IMR-90 (cell line): Measurements from ENCODE around the gene PTGDR2. TPM values are rescaled to one million over a fixed set of nuclear protein-coding genes. Genes with fewer than 3 reads are reported as not detected.

Experiments used
- ATAC-seq: fragments of 200-7000 bp; cut with Tn5 transposase; 2 replicates; pipeline ENCODE4 v1.9.1; 2020; ENCODE audit warnings: low read depth, mild to moderate bottlenecking, moderate library complexity
- BruUV-seq: library from RNA; stranded (reverse); fragments of 400-500 nt; replicated peaks from 2 replicates; lab custom pipeline; 2021; lab: Mats Ljungman, UMichigan
- CTCF ChIA-PET: fragments of 300-600 bp; formaldehyde crosslinking; extraction: SDS; loops from one replicate; lab custom pipeline; 2021; ENCODE audit warnings: antibody characterized with exemption; lab: Yijun Ruan, JAX
- POLR2A ChIA-PET: fragments of 300-600 bp; sonication (Branson Sonifier 250); formaldehyde crosslinking; loops from one replicate; lab custom pipeline; 2022; ENCODE audit warnings: antibody characterized with exemption; ENCODE audit not compliant: unreplicated experiment; lab: Charles Lee
- DNase-seq: peaks from one replicate; pipeline ENCODE4 v3.0.0; 2013
- H2AFZ ChIP-seq: replicated peaks from 2 replicates; pipeline ENCODE3; 2013; ENCODE audit warnings: low read length, mild to moderate bottlenecking; ENCODE audit not compliant: poor library complexity
- H2AK5ac ChIP-seq: 2 replicates; pipeline ENCODE4 v1.6.1; 2013; ENCODE audit warnings: low read depth, low read length, inconsistent platforms
- H2AK9ac ChIP-seq: replicated peaks from 2 replicates; pipeline ENCODE3; 2013; ENCODE audit warnings: mild to moderate bottlenecking, low read depth, low read length, moderate library complexity; ENCODE audit not compliant: poor library complexity
- H2BK120ac ChIP-seq: 2 replicates; pipeline ENCODE4 v1.6.1; 2013; ENCODE audit warnings: low read depth, low read length, inconsistent platforms
- H2BK15ac ChIP-seq: 3 replicates; pipeline ENCODE4 v1.6.1; 2013; ENCODE audit warnings: low read depth, low read length, inconsistent platforms
- H2BK20ac ChIP-seq: 2 replicates; pipeline ENCODE4 v1.6.1; 2013; ENCODE audit warnings: low read depth, mild to moderate bottlenecking, inconsistent platforms, low read length, moderate library complexity
- H2BK5ac ChIP-seq: 2 replicates; pipeline ENCODE4 v1.6.1; 2013; ENCODE audit warnings: mild to moderate bottlenecking, low read depth, low read length, inconsistent platforms; ENCODE audit not compliant: poor library complexity, severe bottlenecking
- H3K14ac ChIP-seq: replicated peaks from 2 replicates; pipeline ENCODE4 v1.6.1; 2013; ENCODE audit warnings: low read depth, low read length, inconsistent platforms
- H3K18ac ChIP-seq: 2 replicates; pipeline ENCODE4 v1.6.1; 2013; ENCODE audit warnings: low read depth, low read length, control low read depth
- H3K23ac ChIP-seq: 2 replicates; pipeline ENCODE4 v1.6.1; 2013; ENCODE audit warnings: low read depth, low read length, inconsistent platforms
- H3K27ac ChIP-seq: 2 replicates; pipeline ENCODE4 v1.5.1; 2013; ENCODE audit warnings: mild to moderate bottlenecking, control low read depth, low read length; ENCODE audit not compliant: insufficient read depth
- H3K27me3 ChIP-seq: 2 replicates; pipeline ENCODE4 v1.6.1; 2013; ENCODE audit warnings: low read length; ENCODE audit not compliant: control insufficient read depth, insufficient read depth
- H3K36me3 ChIP-seq: 2 replicates; pipeline ENCODE4 v1.6.1; 2013; ENCODE audit warnings: low read length, mixed read lengths; ENCODE audit not compliant: control insufficient read depth, insufficient read depth
- H3K4ac ChIP-seq: 2 replicates; pipeline ENCODE4 v1.6.1; 2013; ENCODE audit warnings: low read depth, low read length, inconsistent platforms
- H3K4me1 ChIP-seq: 2 replicates; pipeline ENCODE4 v1.6.1; 2013; ENCODE audit warnings: low read length, mixed read lengths; ENCODE audit not compliant: control insufficient read depth, insufficient read depth
- H3K4me2 ChIP-seq: 2 replicates; pipeline ENCODE4 v1.6.1; 2013; ENCODE audit warnings: low read depth, mild to moderate bottlenecking, control low read depth, low read length, moderate library complexity
- H3K4me3 ChIP-seq: 2 replicates; pipeline ENCODE4 v1.5.1; 2013; ENCODE audit warnings: low read depth, mild to moderate bottlenecking, control low read depth, low read length, moderate library complexity; ENCODE audit not compliant: insufficient read depth
- H3K56ac ChIP-seq: 2 replicates; pipeline ENCODE4 v1.6.1; 2013; ENCODE audit warnings: low read length, inconsistent platforms; ENCODE audit not compliant: insufficient read depth; ENCODE audit errors: extremely low read depth
- H3K79me1 ChIP-seq, 2 experiments: 2 replicates each; pipeline ENCODE4 v1.6.1; 2013; ENCODE audit warnings: low read length in 2 of 2, inconsistent platforms in 1 of 2, low read depth in 1 of 2
- H3K9ac ChIP-seq: 2 replicates; pipeline ENCODE4 v1.6.1; 2013; ENCODE audit warnings: low read depth, low read length, control low read depth
- H3K9me1 ChIP-seq: 2 replicates; pipeline ENCODE4 v1.6.1; 2013; ENCODE audit warnings: low read length, inconsistent platforms; ENCODE audit not compliant: insufficient read depth
- H3K9me3 ChIP-seq: 2 replicates; pipeline ENCODE4 v1.6.1; 2013; ENCODE audit warnings: low read length; ENCODE audit not compliant: control insufficient read depth, insufficient read depth
- H4K20me1 ChIP-seq: 2 replicates; pipeline ENCODE4 v1.6.1; 2013; ENCODE audit warnings: low read length, inconsistent platforms; ENCODE audit not compliant: insufficient read depth
- H4K5ac ChIP-seq: 2 replicates; pipeline ENCODE4 v1.6.1; 2013; ENCODE audit warnings: mild to moderate bottlenecking, low read depth, low read length, control low read depth
- H4K8ac ChIP-seq, 2 experiments: 2 replicates each; pipeline ENCODE4 v1.6.1; 2013; ENCODE audit warnings: low read depth in 2 of 2, low read length in 2 of 2, control low read depth in 1 of 2, inconsistent platforms in 1 of 2
- H4K91ac ChIP-seq: 2 replicates; pipeline ENCODE4 v1.6.1; 2013; ENCODE audit warnings: low read depth, low read length, inconsistent platforms; ENCODE audit not compliant: insufficient read depth
- BHLHE40 ChIP-seq: fragments of 150-350 bp; IDR thresholded peaks from 2 replicates; pipeline ENCODE4 v1.6.1; 2016; ENCODE audit warnings: mild to moderate bottlenecking, low read depth, low read length
- CEBPB ChIP-seq: IDR thresholded peaks from 2 replicates; pipeline ENCODE4 v1.6.1; 2012; ENCODE audit warnings: low read depth, low read length, improper control_type of control experiment
- MAFK ChIP-seq: IDR thresholded peaks from 2 replicates; pipeline ENCODE4 v1.6.1; 2012; ENCODE audit warnings: low read depth, low read length, improper control_type of control experiment
- MAZ ChIP-seq: IDR thresholded peaks from 2 replicates; pipeline ENCODE4 v1.6.1; 2012; ENCODE audit warnings: low read depth, mild to moderate bottlenecking, low read length, improper control_type of control experiment, moderate library complexity, borderline replicate concordance
- MXI1 ChIP-seq: IDR thresholded peaks from 2 replicates; pipeline ENCODE4 v1.6.1; 2012; ENCODE audit warnings: low read depth, mild to moderate bottlenecking, low read length, moderate library complexity, borderline replicate concordance
- NFE2L2 ChIP-seq: fragments of 150-350 bp; IDR thresholded peaks from 2 replicates; pipeline ENCODE4 v1.6.1; 2016; ENCODE audit warnings: low read depth, mild to moderate bottlenecking, low read length
- RAD21 ChIP-seq: IDR thresholded peaks from 2 replicates; pipeline ENCODE4 v1.6.1; 2012; ENCODE audit warnings: low read length, improper control_type of control experiment
- RCOR1 ChIP-seq: IDR thresholded peaks from 2 replicates; pipeline ENCODE4 v1.6.1; 2012; ENCODE audit warnings: mild to moderate bottlenecking, low read length, improper control_type of control experiment; ENCODE audit not compliant: insufficient replicate concordance
- RFX5 ChIP-seq: IDR thresholded peaks from 2 replicates; pipeline ENCODE4 v1.8.0; 2012; ENCODE audit warnings: low read depth, mild to moderate bottlenecking, low read length, moderate library complexity
- SMC3 ChIP-seq: fragments of 150-350 bp; IDR thresholded peaks from 2 replicates; pipeline ENCODE4 v1.6.1; 2016; ENCODE audit warnings: low read depth, mild to moderate bottlenecking, antibody characterized with exemption, low read length, moderate library complexity
- WGBS, 2 experiments: methylation state at CpG; one replicate each; pipeline versions ENCODE4 v1.1.5 to v1.1.7; 2013; ENCODE audit warnings: missing lambda C conversion rate in 2 of 2; ENCODE audit not compliant: insufficient read length in 1 of 2; ENCODE audit errors: extremely low coverage in 2 of 2; 5-methylcytosine and 5-hydroxymethylcytosine counted together
- dilution Hi-C: fragments of 300-500 bp; cut with HindIII; formaldehyde crosslinking; loops from one replicate; pipeline ENCODE4 v1.14.3; 2018; ENCODE audit warnings: low sequenced_read_pairs; ENCODE audit not compliant: unreplicated experiment
- in situ Hi-C: fragments of 300-500 bp; cut with MboI; formaldehyde crosslinking; loops from 3 replicates; pipeline ENCODE4 v1.14.3; 2019; ENCODE audit warnings: low sequenced_read_pairs, inconsistent platforms, mixed read lengths
- intact Hi-C: fragments of 100-400 bp; cut with micrococcal nuclease; formaldehyde crosslinking; loops from 2 replicates; pipeline ENCODE4 v1.10.0; 2022
- polyA plus RNA-seq, 3 experiments: library from polyadenylated mRNA; depleted of rRNA; stranded (reverse); fragments of >200 nt; gene quantifications; 2 replicates each; pipeline ENCODE4 v1.2.3, GENCODE V29; 2012; ENCODE audit warnings: low replicate concordance in 1 of 3
- total RNA-seq: library from RNA; depleted of rRNA; stranded (reverse); fragments of >200 nt; gene quantifications from 2 replicates; pipeline ENCODE4 v1.2.3, GENCODE V29; 2012
- TF ChIP-seq, protein P1 (sequence below): conservative IDR thresholded peaks from 2 replicates; pipeline ENCODE4 v1.5.1; 2012; ENCODE audit warnings: mild to moderate bottlenecking, low read depth, low read length, improper control_type of control experiment
- TF ChIP-seq, protein P2 (sequence below): fragments of 150-350 bp; IDR thresholded peaks from 2 replicates; pipeline ENCODE4 v1.6.1; 2016; ENCODE audit warnings: low read depth, mild to moderate bottlenecking, low read length, moderate library complexity, borderline replicate concordance
- TF ChIP-seq, protein P3 (sequence below): fragments of 150-350 bp; IDR thresholded peaks from 2 replicates; pipeline ENCODE4 v1.6.1; 2017; ENCODE audit warnings: mild to moderate bottlenecking, antibody characterized with exemption, low read length, low read depth

PTGDR2 gene
- total and polyA plus RNA-seq, 2 of the 4 experiments (the other 2 are of a cell fraction), result under 0.01 to 0.12 TPM

DNA sequence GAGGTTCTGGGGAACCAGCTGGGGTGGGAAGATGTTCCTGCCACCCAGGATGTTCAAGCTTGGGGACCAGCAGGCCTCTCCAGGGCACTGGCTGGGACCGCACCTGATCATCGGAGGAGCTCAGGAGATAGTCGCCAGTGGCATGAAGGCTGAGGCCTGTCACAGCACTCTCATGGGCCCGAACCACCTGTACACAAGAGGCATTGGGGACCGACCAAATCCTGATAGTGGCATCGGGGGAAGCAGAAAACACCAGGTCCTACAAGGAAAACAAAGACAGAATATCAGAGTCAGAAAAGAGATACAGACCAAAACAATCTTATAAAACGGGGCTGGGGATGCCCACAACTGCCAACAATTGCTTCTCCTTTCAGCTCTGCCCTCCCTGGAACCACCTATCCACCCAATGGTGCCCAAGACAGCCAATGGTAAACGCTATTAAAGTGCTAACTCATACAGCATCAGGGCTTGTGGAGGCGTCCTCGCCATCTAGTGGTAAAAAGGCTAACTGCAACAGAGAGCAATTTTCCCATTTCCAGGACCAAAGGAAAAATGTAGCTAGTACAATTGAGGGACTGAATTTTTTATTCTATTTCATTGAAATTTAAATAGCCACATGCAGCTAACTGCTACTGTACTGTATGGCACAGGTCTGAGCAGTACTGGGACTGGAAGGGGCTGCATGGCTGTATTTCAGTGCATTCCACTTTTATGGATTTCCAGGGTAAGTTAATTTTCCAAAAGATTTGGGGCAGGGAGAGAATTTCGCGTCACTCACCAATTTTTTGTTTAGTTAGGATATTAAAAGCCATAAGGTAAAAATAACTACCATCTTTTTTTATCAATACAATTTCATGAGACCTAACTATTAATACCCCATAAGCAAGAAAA, 43.5 kb upstream of the PTGDR2 start:
- no TSS peak for BruUV-seq
- H3K4me1 ChIP-seq, result no peaks in the 10 kb centered on the region
- H3K36me3 ChIP-seq, result peaks cover 56% of the 10 kb centered on the region
- H2BK20ac ChIP-seq, result no peak overlapping the region
- CTCF ChIA-PET, result interaction anchor here (0.6 to 2.0 kb wide), 15 partner anchors 10 to 276 kb away, joined by 3 to 24 read pairs (median 4); no protein-coding TSS in a partner anchor
- H3K9me3 ChIP-seq, result no peaks in the 10 kb centered on the region
- H2AFZ ChIP-seq, result peak overlapping the region; percentile 14
- H3K27me3 ChIP-seq, result no peaks in the 10 kb centered on the region
- H2AK5ac ChIP-seq, result no peak overlapping the region
- H3K9me1 ChIP-seq, result no peaks in the 10 kb centered on the region
- H3K56ac ChIP-seq, result no peak overlapping the region
- no peak overlapping the region for H4K91ac ChIP-seq
- no peak overlapping the region for H3K4me2 ChIP-seq
- no peak overlapping the region for H2BK5ac ChIP-seq
- POLR2A ChIA-PET, result no interaction called here
- no peak overlapping the region for H4K5ac ChIP-seq
- intact Hi-C loops (loop anchor here (1.0 kb wide), 2 partner anchors 68 to 124 kb away; no protein-coding TSS in a partner anchor), dilution Hi-C loops (no loop called here), in situ Hi-C loops (loop anchor here (5.0 kb wide), 1 partner anchor 122 kb away; no protein-coding TSS in a partner anchor)
- H3K27ac ChIP-seq, result no peak overlapping the region
- H2AK9ac ChIP-seq, result no peak overlapping the region
- H4K8ac ChIP-seq, result no peak overlapping the region
- H3K23ac ChIP-seq, result no peak overlapping the region
- peaks cover 2 to 30% of the 10 kb centered on the region in 2 experiments; a peak in 3 of 4 replicates for H3K79me1 ChIP-seq
- H3K14ac ChIP-seq, result no peak overlapping the region
- 75% methylated on average over 4 of the region's 12 CpGs; no CpG with 5 or more reads in 1 of the 2 experiments for WGBS, 2 experiments
- no peak overlapping the region for H3K4ac ChIP-seq
- no peak overlapping the region for H3K9ac ChIP-seq
- H2BK15ac ChIP-seq, result no peak overlapping the region
- no peak overlapping the region for H2BK120ac ChIP-seq
- H3K4me3 ChIP-seq, result no peak overlapping the region
- DNase-seq (peak; percentile 73), ATAC-seq (peak; percentile 99)
- H3K18ac ChIP-seq, result no peak overlapping the region
- peaks cover 16% of the 10 kb centered on the region for H4K20me1 ChIP-seq
- TF ChIP-seq RAD21, result peak; percentile 76
- TF ChIP-seq, protein P1, sequence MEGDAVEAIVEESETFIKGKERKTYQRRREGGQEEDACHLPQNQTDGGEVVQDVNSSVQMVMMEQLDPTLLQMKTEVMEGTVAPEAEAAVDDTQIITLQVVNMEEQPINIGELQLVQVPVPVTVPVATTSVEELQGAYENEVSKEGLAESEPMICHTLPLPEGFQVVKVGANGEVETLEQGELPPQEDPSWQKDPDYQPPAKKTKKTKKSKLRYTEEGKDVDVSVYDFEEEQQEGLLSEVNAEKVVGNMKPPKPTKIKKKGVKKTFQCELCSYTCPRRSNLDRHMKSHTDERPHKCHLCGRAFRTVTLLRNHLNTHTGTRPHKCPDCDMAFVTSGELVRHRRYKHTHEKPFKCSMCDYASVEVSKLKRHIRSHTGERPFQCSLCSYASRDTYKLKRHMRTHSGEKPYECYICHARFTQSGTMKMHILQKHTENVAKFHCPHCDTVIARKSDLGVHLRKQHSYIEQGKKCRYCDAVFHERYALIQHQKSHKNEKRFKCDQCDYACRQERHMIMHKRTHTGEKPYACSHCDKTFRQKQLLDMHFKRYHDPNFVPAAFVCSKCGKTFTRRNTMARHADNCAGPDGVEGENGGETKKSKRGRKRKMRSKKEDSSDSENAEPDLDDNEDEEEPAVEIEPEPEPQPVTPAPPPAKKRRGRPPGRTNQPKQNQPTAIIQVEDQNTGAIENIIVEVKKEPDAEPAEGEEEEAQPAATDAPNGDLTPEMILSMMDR, result peak; percentile 93
- TF ChIP-seq MXI1, result no peak
- no peak for TF ChIP-seq BHLHE40
- no peak for TF ChIP-seq CEBPB
- TF ChIP-seq, protein P2, sequence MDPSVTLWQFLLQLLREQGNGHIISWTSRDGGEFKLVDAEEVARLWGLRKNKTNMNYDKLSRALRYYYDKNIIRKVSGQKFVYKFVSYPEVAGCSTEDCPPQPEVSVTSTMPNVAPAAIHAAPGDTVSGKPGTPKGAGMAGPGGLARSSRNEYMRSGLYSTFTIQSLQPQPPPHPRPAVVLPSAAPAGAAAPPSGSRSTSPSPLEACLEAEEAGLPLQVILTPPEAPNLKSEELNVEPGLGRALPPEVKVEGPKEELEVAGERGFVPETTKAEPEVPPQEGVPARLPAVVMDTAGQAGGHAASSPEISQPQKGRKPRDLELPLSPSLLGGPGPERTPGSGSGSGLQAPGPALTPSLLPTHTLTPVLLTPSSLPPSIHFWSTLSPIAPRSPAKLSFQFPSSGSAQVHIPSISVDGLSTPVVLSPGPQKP, result no peak
- TF ChIP-seq RFX5, result no peak
- peak; percentile 81 for TF ChIP-seq NFE2L2
- TF ChIP-seq MAFK, result peak; percentile 69
- no peak for TF ChIP-seq MAZ
- TF ChIP-seq, protein P3, sequence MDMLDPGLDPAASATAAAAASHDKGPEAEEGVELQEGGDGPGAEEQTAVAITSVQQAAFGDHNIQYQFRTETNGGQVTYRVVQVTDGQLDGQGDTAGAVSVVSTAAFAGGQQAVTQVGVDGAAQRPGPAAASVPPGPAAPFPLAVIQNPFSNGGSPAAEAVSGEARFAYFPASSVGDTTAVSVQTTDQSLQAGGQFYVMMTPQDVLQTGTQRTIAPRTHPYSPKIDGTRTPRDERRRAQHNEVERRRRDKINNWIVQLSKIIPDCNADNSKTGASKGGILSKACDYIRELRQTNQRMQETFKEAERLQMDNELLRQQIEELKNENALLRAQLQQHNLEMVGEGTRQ, result no peak
- TF ChIP-seq RCOR1, result no peak
- TF ChIP-seq SMC3, result peak; percentile 90
